Activated CD8-positive, alpha-beta memory T cell treated with anti-CD3 and anti-CD28 coated beads for 36 hours (primary cell): ENCODE results near the gene ARL5C. TPM values are rescaled to one million over a fixed set of nuclear protein-coding genes. Genes with fewer than 3 reads are reported as not detected.

ENCODE experiments used
- CTCF ChIA-PET: fragments of 350-600 bp; sonication (Branson Sonifier 250); formaldehyde crosslinking; loops from one replicate; lab custom pipeline; 2021; ENCODE audit warnings: antibody characterized with exemption; lab: Charles Lee
- POLR2A ChIA-PET: fragments of 350-600 bp; sonication (Branson Sonifier 250); formaldehyde crosslinking; loops from one replicate; lab custom pipeline; 2021; ENCODE audit warnings: antibody characterized with exemption; lab: Charles Lee
- total RNA-seq, 2 experiments: library from RNA; stranded (reverse); gene quantifications; one replicate each; pipeline ENCODE4 v1.2.3, GENCODE V29; 2021

Gene ARL5C
- total RNA-seq, 2 experiments from 2014 or later, result not detected

- POLR2A ChIA-PET, result interaction anchor here (1.4 to 1.9 kb wide), 3 partner anchors 11 to 284 kb away, joined by 4 to 9 read pairs (median 9); partner anchors contain the start of genes LASP1 and RPL19
- CTCF ChIA-PET, result interaction anchor here (0.6 to 5.3 kb wide), 28 partner anchors 9 to 649 kb away, joined by 3 to 64 read pairs (median 5); partner anchors contain the start of genes ARL5C, LASP1, LASP1NB and RPL23
These were observed 12.3 kb downstream of the ARL5C start for GRCh38 chr17:39153599-39154051.

GRCh38 chr17:39151943-39152818 lies 13.8 kb downstream of the ARL5C start:
- ChIA-PET POLR2A (interaction anchor here (0.6 to 1.9 kb wide), 5 partner anchors 13 to 283 kb away, joined by 3 to 9 read pairs (median 4); partner anchors contain the start of gene LASP1), CTCF (interaction anchor here (0.5 to 5.3 kb wide), 27 partner anchors 8 to 594 kb away, joined by 3 to 64 read pairs (median 4); partner anchors contain the start of genes ARL5C, LASP1 and LASP1NB)

- ChIA-PET POLR2A (interaction anchor here (0.5 kb wide), 1 partner anchor 704 kb away, joined by 3 read pairs; no protein-coding TSS in a partner anchor), CTCF (interaction anchor here (0.5 to 5.3 kb wide), 5 partner anchors 15 to 169 kb away, joined by 3 to 64 read pairs (median 12); partner anchors contain the start of gene ARL5C)
These were observed 14.6 kb downstream of the ARL5C start, which contains the start of gene PLXDC1 for GRCh38 chr17:39151150-39151942. Gene PLXDC1 (minus strand): TSS chr17:39151637. CDS start chr17:39151437, 200 bp downstream.

GRCh38 chr17:39150795-39151149 lies 15.2 kb downstream of the ARL5C start:
- ChIA-PET CTCF (interaction anchor here (1.8 to 5.3 kb wide), 2 partner anchors 15 to 168 kb away, joined by 7 to 64 read pairs; partner anchors contain the start of gene ARL5C), POLR2A (no interaction called here)

- CTCF ChIA-PET, result interaction anchor here (1.8 to 5.3 kb wide), 2 partner anchors 16 to 167 kb away, joined by 7 to 64 read pairs; partner anchors contain the start of gene ARL5C
These were observed 15.8 kb downstream of the ARL5C start for GRCh38 chr17:39150104-39150634.

GRCh38 chr17:39147221-39148185 lies 18.5 kb downstream of the ARL5C start:
- ChIA-PET POLR2A (no interaction called here), CTCF (interaction anchor here (0.6 to 0.9 kb wide), 3 partner anchors 151 to 163 kb away, joined by 3 to 4 read pairs (median 3); no protein-coding TSS in a partner anchor)

More at GRCh38 chr17:39150104-39150634, 15.8 kb downstream of the ARL5C start:
- POLR2A ChIA-PET, result no interaction called here

- CTCF ChIA-PET, result interaction anchor here (0.7 to 0.9 kb wide), 2 partner anchors 66 to 162 kb away, joined by 3 to 5 read pairs; no protein-coding TSS in a partner anchor
- POLR2A ChIA-PET, result no interaction called here
These were observed 19.7 kb downstream of the ARL5C start for GRCh38 chr17:39146273-39146672.

GRCh38 chr17:39145143-39145542 lies 20.8 kb downstream of the ARL5C start:
- ChIA-PET POLR2A (no interaction called here), CTCF (interaction anchor here (1.9 kb wide), 1 partner anchor 8 kb away, joined by 8 read pairs; no protein-coding TSS in a partner anchor)

GRCh38 chr17:39144416-39144840 lies 21.5 kb downstream of the ARL5C start:
- CTCF ChIA-PET, result interaction anchor here (1.9 kb wide), 1 partner anchor 9 kb away, joined by 8 read pairs; no protein-coding TSS in a partner anchor

GRCh38 chr17:39143552-39144093 lies 22.3 kb downstream of the ARL5C start:
- CTCF ChIA-PET, result interaction anchor here (1.6 to 1.9 kb wide), 2 partner anchors 10 to 161 kb away, joined by 3 to 8 read pairs; no protein-coding TSS in a partner anchor
- POLR2A ChIA-PET, result no interaction called here

More at GRCh38 chr17:39144416-39144840, 21.5 kb downstream of the ARL5C start:
- POLR2A ChIA-PET, result no interaction called here

- ChIA-PET POLR2A (no interaction called here), CTCF (interaction anchor here (1.6 kb wide), 1 partner anchor 159 kb away, joined by 3 read pairs; no protein-coding TSS in a partner anchor)
These were observed 23.9 kb downstream of the ARL5C start for GRCh38 chr17:39141915-39142664.

GRCh38 chr17:39141294-39141693 lies 24.7 kb downstream of the ARL5C start:
- ChIA-PET CTCF (no interaction called here), POLR2A (no interaction called here)

- ChIA-PET POLR2A (no interaction called here), CTCF (no interaction called here)
These were observed 26.4 kb downstream of the ARL5C start for GRCh38 chr17:39139561-39139960.

GRCh38 chr17:39139161-39139511 lies 26.8 kb downstream of the ARL5C start:
- ChIA-PET POLR2A (no interaction called here), CTCF (no interaction called here)

GRCh38 chr17:39138431-39139160 lies 27.4 kb downstream of the ARL5C start:
- CTCF ChIA-PET, result no interaction called here
- POLR2A ChIA-PET, result no interaction called here

- ChIA-PET POLR2A (no interaction called here), CTCF (interaction anchor here (1.0 kb wide), 1 partner anchor 13 kb away, joined by 4 read pairs; no protein-coding TSS in a partner anchor)
These were observed 31.1 kb downstream of the ARL5C start for GRCh38 chr17:39134878-39135277.
